Measurements from ENCODE around the gene XRCC2.
"Not testable (repeated sequence)": the region's sequence is repeated elsewhere in the genome, so short reads cannot be mapped to it uniquely, and the experiment has no call there.

Gene XRCC2

DNA sequence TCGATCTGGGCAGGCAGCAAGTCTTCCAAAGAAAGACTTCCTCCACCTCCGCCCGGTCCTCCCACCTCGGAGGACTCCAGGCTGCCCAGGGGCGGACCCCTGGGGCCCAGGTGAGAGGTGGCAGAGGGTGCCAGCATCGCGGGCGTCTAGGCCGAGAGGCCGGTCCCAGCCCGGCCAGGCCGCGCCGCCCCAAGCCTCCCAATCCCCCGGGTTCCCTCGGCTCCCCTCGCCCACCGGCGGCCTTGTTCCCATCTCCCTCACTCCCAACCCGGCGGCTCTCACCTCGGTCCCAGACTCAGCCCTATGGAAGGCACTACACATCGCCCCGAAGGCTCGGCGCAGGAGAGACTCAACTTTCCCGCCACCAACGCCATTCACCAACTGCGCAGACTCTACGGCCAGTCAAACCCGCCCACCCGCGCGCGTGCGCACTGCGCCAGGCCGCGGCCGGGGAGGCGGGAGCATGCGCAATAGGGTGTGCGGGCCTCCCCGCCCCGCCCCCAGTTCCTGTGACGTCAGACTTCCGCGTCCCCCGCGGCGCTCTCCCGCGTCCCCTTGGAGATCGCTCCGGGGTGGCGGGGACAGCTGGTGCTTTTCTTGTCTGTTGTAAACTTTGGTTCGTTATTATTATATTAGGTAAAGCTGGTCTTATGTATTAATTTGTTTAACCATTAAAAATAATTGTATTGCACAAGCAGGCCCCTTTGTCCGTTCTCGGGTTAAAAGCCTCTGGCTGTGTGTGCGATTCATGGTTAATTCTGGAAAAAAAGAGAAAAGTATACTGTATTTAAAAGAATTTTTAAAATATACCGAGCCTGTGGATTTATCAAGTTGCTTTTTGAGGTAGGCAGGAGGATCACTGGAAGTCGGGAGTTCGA lies at the start of gene XRCC2:
Gene XRCC2 (minus strand): TSS at position 383 of the 878 bp plus-strand sequence. CDS start 62 bp downstream, at position 321.
- TF ChIP-seq POLR2A (IDR thresholded peaks at IDR 0.05; ENCODE audit: extremely low read depth, insufficient read length) (peak; percentile 95), CTCF (IDR thresholded peaks at IDR 0.05; ENCODE audit: low read depth, low read length) (no peak), MYC (IDR thresholded peaks at IDR 0.05; ENCODE audit: low read depth, low read length) (no peak)
- TF ChIP-seq, protein P1, sequence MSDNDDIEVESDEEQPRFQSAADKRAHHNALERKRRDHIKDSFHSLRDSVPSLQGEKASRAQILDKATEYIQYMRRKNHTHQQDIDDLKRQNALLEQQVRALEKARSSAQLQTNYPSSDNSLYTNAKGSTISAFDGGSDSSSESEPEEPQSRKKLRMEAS (IDR thresholded peaks at IDR 0.05; ENCODE audit: low read depth, low read length), result peak; percentile 5
- H3K4me3 ChIP-seq (ENCODE audit: low read depth, low read length), result peak within 1 kb of the TSS; percentile 86

DNA sequence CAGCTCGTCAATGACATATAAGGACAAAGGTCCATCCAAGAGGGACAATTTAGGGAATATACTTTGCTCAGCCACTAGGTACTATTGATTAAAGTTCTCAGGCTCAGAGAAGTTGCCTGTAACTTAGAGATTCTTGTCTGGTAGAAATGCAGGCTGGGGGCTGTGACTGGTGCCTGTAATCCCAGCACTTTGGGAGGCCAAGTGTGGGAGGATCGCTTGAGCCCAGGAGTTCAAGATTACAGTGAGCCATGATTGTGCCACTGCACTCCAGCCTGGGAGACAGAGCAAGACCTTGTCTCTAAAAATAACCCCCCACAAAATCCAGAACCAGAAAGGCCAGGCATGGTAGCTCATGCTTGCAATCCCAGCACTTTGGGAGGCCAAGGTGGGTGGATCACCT lies 47.4 kb upstream of the XRCC2 start:
- no peak overlapping the region for H3K4me3 ChIP-seq (ENCODE audit: low read depth, low read length)
- TF ChIP-seq CTCF (IDR thresholded peaks at IDR 0.05; ENCODE audit: low read depth, low read length) (no peak), MYC (IDR thresholded peaks at IDR 0.05; ENCODE audit: low read depth, low read length) (no peak), POLR2A (IDR thresholded peaks at IDR 0.05; ENCODE audit: extremely low read depth, insufficient read length) (no peak)
- TF ChIP-seq, protein P1 (IDR thresholded peaks at IDR 0.05; ENCODE audit: low read depth, low read length), result no peak
- DNase-seq (ENCODE audit: low read depth), result no peak

More for the DNA sequence above, at the start of gene XRCC2:
- DNase-seq (ENCODE audit: low read depth), result peak; percentile 94

- H3K4me3 ChIP-seq (ENCODE audit: low read depth, low read length); DNase-seq (ENCODE audit: low read depth): not testable (repeated sequence)
These were observed 36.6 kb upstream of the XRCC2 start for GRCh38 chr7:152712412-152713042.

- H3K4me3 ChIP-seq (ENCODE audit: low read depth, low read length), result no peak overlapping the region
- DNase-seq (ENCODE audit: low read depth), result no peak
- no peak for TF ChIP-seq CTCF (IDR thresholded peaks at IDR 0.05; ENCODE audit: low read depth, low read length)
- TF ChIP-seq POLR2A (IDR thresholded peaks at IDR 0.05; ENCODE audit: extremely low read depth, insufficient read length), result no peak
- TF ChIP-seq MYC (IDR thresholded peaks at IDR 0.05; ENCODE audit: low read depth, low read length), result no peak
- TF ChIP-seq, protein P1 (IDR thresholded peaks at IDR 0.05; ENCODE audit: low read depth, low read length), result no peak
These were observed 35.6 kb upstream of the XRCC2 start for GRCh38 chr7:152711444-152711944.

- TF ChIP-seq POLR2A (IDR thresholded peaks at IDR 0.05; ENCODE audit: extremely low read depth, insufficient read length), result no peak
- TF ChIP-seq MYC (IDR thresholded peaks at IDR 0.05; ENCODE audit: low read depth, low read length), result no peak
- TF ChIP-seq CTCF (IDR thresholded peaks at IDR 0.05; ENCODE audit: low read depth, low read length), result no peak
- TF ChIP-seq, protein P1 (IDR thresholded peaks at IDR 0.05; ENCODE audit: low read depth, low read length), result no peak
- H3K4me3 ChIP-seq (ENCODE audit: low read depth, low read length), result no peak overlapping the region
- DNase-seq (ENCODE audit: low read depth), result no peak
These were observed 34.2 kb upstream of the XRCC2 start for GRCh38 chr7:152710153-152710442.

Measured in NB4 (cell line).